ENCODE results near the gene OSR1. TPM values are rescaled to one million over a fixed set of nuclear protein-coding genes. Genes with fewer than 3 reads are reported as not detected.
A peak's percentile ranks its signal among the peaks of the same experiment; 100 is the strongest.

The OSR1 gene
- total and polyA plus RNA-seq, 7 donors: 0.69 to 33.0 (median 7.8) TPM

GRCh38 chr2:19351899-19352697 lies 6.3 kb downstream of the OSR1 start:
- TF ChIP-seq POLR2A (IDR thresholded peaks at IDR 0.05) (no peak), POLR2AphosphoS5 (IDR thresholded peaks at IDR 0.05) (peak in 1 of 4 donors; percentile 4)
- Histone ChIP-seq H3K27ac (peak overlapping the region; percentile 14 to 94 (median 50)), H3K36me3 (peaks cover 0 to 13% (median 3%) of the 10 kb centered on the region in 4 donors), H3K4me3 (peak overlapping the region in 3 of 4 donors; percentile 3 to 8 (median 4)), H3K9me3 (no peaks in the 10 kb centered on the region), H3K4me1 (peaks cover 0 to 43% (median 30%) of the 10 kb centered on the region in 4 donors), H3K27me3 (peaks cover 0 to 44% (median 0%) of the 10 kb centered on the region in 3 donors)
- 45 to 80% methylated on average over 29 of the region's 29 CpGs for WGBS, 2 donors
- intact Hi-C loops (cut with DNase I): no loop called here
- DNase-seq: no peak

DNA sequence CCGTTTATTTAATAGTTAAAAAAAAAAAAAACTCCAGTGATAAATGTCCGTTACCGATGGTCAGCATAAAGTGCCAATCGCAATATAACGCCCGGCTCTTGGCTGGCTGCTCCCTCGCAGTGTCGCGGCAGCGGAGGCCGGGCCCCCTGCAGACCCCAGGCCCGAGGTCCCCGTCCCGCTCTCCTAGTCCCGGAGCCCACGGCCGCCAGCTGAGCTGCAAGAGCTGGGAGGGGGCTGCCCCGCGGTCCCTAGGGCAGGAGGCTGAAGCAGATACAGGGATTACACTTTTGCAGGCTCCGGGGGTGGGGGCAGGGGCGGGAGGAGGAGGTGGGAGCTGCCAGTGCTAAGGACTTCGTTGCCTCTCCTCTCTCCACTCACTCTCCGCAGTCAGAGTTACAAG lies 6.9 kb downstream of the OSR1 start:
- Histone ChIP-seq H3K9me3 (no peaks in the 10 kb centered on the region), H3K4me3 (peak overlapping the region in 3 of 4 donors; percentile 3 to 8 (median 4)), H3K27ac (peak overlapping the region; percentile 46 to 94 (median 72)), H3K36me3 (peaks cover 0 to 13% (median 3%) of the 10 kb centered on the region in 4 donors), H3K27me3 (peaks cover 0 to 38% (median 0%) of the 10 kb centered on the region in 3 donors), H3K4me1 (peaks cover 0 to 39% (median 35%) of the 10 kb centered on the region in 4 donors)
- 36 to 76% methylated on average over 23 of the region's 23 CpGs for WGBS, 2 donors
- DNase-seq: no peak
- intact Hi-C loops (cut with DNase I): no loop called here
- no peak for TF ChIP-seq POLR2A (IDR thresholded peaks at IDR 0.05)
- no peak for TF ChIP-seq EP300 (IDR thresholded peaks at IDR 0.05)
- TF ChIP-seq POLR2AphosphoS5 (IDR thresholded peaks at IDR 0.05): no peak
- no peak for TF ChIP-seq CTCF (IDR thresholded peaks at IDR 0.05)

GRCh38 chr2:19350678-19351401 lies 7.6 kb downstream of the OSR1 start:
- no peak for TF ChIP-seq POLR2AphosphoS5 (IDR thresholded peaks at IDR 0.05)
- TF ChIP-seq CTCF (IDR thresholded peaks at IDR 0.05): no peak
- TF ChIP-seq EP300 (IDR thresholded peaks at IDR 0.05): no peak
- TF ChIP-seq POLR2A (IDR thresholded peaks at IDR 0.05): no peak
- H3K27ac ChIP-seq: peak overlapping the region; percentile 46 to 94 (median 72)
- peaks cover 0 to 13% (median 3%) of the 10 kb centered on the region in 4 donors for H3K36me3 ChIP-seq
- H3K4me1 ChIP-seq: peaks cover 0 to 38% (median 35%) of the 10 kb centered on the region in 4 donors
- H3K27me3 ChIP-seq: peaks cover 0 to 31% (median 0%) of the 10 kb centered on the region in 3 donors
- intact Hi-C loops (cut with DNase I): no loop called here
- no peak for DNase-seq
- no peaks in the 10 kb centered on the region for H3K9me3 ChIP-seq
- peak overlapping the region in 3 of 4 donors; percentile 7 to 21 (median 10) for H3K4me3 ChIP-seq
- 38 to 48% methylated on average over 30 of the region's 30 CpGs for WGBS, 2 donors

DNA sequence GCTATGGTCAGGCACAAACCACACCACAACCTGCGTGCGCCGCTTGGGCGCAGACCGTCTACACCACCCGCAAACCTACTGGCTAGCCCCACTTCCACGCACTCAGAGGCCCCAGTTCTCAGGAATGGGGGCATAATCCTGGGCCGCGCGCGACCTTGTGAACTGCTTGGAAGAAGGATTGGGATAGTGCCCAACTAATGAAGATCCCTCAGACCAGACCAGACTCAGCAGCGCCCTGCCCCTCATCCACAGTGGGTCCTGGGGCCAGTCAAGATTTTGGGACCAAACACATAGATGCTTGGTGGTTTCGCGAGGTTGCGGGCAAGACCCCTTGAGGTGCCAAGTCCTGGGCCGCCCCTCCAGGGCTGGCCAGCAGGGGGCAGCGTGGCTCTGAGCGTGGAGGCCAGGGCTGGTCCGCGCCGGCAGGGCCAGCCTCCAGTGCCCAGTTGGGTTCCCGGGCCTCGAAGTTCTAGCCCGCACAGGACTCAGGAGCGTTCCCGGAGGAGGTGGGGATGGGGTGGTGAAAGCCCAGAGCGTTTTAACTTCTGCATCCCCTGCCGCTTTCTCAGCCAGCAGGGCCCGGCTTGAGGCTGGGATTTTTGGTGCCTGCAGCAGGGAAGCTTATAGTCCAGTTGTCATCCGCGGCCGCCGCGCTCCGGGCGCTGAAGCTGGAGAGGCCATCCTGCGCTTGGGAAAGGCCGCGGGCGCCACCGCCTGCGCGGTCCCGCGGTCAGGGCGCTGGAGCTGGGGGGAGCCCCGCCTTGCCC lies 8.3 kb downstream of the OSR1 start:
- Histone ChIP-seq H3K4me1 (peaks cover 0 to 35% (median 33%) of the 10 kb centered on the region in 4 donors), H3K36me3 (peaks cover 0 to 13% (median 3%) of the 10 kb centered on the region in 4 donors), H3K27ac (peak overlapping the region; percentile 46 to 94 (median 72)), H3K9me3 (no peaks in the 10 kb centered on the region), H3K27me3 (peaks cover 0 to 24% (median 0%) of the 10 kb centered on the region in 3 donors), H3K4me3 (peak overlapping the region in 3 of 4 donors; percentile 7 to 21 (median 10))
- TF ChIP-seq EP300 (IDR thresholded peaks at IDR 0.05): no peak
- peak; percentile 31 to 77 (median 64) for TF ChIP-seq CTCF (IDR thresholded peaks at IDR 0.05)
- TF ChIP-seq POLR2AphosphoS5 (IDR thresholded peaks at IDR 0.05): peak in 2 of 4 donors; percentile 13 to 41
- TF ChIP-seq POLR2A (IDR thresholded peaks at IDR 0.05): no peak
- intact Hi-C loops (cut with DNase I): loop anchor here (5.0 kb wide), 2 partner anchors 373 to 788 kb away; partner anchors contain the start of gene RDH14
- no peak for DNase-seq
- WGBS, 2 donors: 38 to 44% methylated on average over 47 of the region's 47 CpGs
